H4 (cell line): ENCODE measurements around the gene AFF3. TPM values are rescaled to one million over a fixed set of nuclear protein-coding genes. Genes with fewer than 3 reads are reported as not detected.
"Not testable (repeated sequence)": the region's sequence is repeated elsewhere in the genome, so short reads cannot be mapped to it uniquely, and the experiment has no call there.

Experiments
- DNase-seq: peaks from one replicate; pipeline ENCODE4 v3.0.0-alpha.2; 2015; ENCODE audit warnings: low spot score
- total RNA-seq: library from RNA; depleted of rRNA; stranded (reverse); fragments of >200 nt; shearing (Covaris generic); gene quantifications from 2 replicates; pipeline ENCODE4 v1.2.3, GENCODE V29; 2014

The AFF3 gene
- total RNA-seq, 1 experiment from 2014 or later, result 0.37 TPM

DNA sequence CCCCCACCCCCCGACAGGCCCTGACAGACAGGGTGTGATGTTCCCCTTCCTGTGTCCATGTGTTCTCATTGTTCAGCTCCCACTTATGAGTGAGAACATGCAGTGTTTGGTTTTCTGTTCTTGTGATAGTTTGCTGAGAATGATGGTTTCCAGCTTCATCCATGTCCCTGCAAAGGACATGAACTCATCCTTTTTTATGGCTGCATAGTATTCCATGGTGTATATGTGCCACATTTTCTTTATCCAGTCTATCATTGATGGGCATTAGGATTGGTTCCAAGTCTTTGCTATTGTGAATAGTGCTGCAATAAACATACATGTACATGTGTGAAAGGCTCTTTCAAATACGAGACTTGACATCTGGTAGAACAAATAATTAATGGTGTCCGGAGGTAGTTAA, 208.9 kb downstream of the AFF3 start:
- not testable (repeated sequence) for DNase-seq

DNA sequence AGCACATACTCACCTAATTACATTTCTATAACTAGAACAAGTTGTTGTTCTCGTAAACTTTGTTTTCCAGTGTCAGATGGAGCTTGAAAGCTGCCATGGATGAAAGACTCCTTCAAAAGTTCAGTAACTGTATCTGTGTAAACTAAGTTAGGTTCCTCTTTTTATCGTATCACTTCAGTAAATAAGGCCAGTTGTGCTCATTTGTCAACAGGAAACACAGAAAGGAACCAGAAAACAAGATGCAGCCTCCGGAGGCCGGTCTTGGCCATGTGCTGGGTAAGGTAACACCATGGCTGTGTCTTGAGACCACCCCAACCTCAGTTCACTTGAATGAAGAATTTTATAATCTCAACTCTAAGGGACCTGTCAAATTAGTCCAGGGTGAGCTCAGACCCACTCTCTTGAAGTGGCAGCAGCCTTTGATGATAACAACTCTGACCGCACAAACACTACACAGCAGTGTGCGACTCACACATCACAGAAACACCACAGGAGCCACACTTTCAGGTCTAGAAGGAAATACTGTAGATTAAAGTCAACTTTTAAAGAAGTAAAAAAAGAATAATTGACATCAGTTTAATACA, 213.8 kb downstream of the AFF3 start:
- no peak for DNase-seq

DNA sequence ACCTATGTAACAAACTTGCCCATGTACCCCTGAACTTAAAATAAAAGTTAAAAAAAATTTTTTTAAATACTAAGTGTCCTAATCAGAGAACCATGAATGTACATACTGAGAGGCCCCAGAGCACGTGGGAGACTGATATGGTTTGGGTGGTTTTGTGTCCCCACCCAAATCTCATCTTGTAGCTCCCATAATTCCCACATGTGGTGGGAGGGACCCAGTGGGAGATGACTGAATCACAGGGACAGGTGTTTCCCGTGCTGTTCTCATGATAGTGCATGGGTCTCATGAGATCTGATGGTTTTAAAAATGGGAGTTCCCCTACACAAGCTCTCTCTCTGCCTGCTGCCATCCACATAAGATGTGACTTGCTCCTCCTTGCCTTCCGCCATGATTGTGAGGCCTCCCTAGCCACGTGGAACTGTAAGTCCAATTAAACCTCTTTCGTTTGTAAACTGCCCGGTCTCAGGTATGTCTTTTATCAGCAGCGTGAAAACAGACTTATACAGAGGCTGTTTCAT, 214.6 kb downstream of the AFF3 start:
- DNase-seq, result not testable (repeated sequence)

DNA sequence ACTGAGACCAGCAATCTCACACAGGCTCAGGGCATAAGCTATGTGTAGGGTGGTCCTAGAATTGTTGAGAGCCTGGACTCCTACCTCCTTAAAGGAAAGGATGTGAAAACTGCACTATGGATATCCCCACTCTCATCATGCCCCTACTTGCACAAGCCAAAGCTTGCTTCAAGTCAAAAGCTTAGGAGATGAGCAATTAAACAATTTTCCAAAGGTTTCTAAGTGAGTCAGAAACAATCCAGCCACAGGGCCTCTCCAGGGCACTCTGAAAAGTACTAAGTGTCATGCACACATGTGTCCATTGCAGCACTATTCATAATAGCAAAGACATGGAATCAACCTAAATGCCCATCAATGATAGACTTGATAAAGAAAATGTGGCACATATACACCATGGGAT, 215.4 kb downstream of the AFF3 start:
- DNase-seq, result no peak

DNA sequence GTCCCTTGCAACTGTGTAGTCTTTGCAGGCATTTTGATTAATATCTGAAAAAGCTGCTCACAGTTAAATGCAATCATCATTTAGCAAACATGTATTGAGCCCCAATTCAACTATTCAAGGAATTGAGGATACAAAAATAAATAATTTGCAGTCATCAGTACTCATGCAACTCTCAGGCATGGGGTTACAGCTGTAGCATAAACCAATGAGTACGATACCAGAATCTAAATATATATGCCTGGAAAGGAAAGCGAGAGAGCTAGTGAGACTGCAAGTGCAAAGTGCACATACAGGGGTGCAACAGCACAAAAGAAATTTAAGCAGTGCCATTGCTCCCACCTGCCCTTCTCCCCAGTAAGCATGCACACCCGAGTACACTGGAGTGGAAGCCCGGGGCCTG, 216.4 kb downstream of the AFF3 start:
- no peak for DNase-seq

DNA sequence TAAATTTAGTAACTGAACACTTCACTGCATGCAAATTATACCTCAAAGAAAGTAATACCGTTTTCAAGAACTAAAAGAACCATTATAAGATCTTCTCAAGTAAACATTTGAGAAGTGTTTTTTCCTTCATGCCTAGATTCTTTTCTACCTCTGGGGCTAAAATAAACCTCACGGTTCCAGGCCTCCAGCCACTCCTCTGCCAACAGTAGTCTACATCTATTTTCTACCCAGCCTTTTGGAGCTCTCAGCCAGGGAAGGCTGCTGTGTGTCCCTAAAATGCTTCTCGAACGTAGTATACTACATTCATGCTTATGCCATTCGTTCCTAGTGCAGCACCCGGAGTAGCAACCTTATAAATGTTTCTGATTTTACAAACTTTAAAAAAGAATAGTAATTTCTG, 219.7 kb downstream of the AFF3 start:
- no peak for DNase-seq

DNA sequence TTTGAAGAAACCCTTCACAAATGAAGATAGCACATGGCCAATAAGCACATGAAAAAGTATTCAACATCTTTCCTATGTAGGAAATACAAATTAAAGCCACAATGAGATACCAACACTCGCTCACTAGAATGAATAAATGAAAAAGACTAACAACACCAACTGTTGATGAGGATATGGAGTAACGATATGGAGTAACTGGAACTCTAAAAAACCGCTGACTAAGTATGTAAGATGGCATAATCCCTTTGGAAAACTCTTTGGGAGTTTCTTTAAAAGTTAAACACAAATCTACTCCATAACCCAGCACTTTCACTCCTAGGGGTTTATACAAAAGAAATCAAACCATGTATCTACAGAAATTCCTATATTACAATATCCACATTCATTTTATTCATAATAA, 220.5 kb downstream of the AFF3 start:
- DNase-seq, result no peak

DNA sequence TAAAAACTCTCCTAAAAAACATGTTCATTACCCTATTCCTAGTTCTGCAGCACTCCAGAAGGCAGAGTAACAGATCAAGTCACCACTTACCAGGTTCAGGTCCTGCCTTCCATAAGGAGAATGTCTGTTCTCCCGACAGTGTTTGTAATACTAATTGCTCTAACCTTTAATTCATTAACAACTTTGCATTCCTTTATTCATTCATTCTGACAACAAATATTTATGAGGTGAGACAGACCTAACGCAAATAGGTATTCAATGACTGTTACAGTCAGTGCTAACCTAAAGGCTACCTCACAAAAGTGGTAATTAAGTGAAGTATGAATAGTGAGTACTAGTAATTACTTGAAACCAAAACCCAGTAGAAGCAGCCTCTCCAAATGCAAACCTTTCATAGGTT, 224.0 kb downstream of the AFF3 start:
- DNase-seq, result no peak

DNA sequence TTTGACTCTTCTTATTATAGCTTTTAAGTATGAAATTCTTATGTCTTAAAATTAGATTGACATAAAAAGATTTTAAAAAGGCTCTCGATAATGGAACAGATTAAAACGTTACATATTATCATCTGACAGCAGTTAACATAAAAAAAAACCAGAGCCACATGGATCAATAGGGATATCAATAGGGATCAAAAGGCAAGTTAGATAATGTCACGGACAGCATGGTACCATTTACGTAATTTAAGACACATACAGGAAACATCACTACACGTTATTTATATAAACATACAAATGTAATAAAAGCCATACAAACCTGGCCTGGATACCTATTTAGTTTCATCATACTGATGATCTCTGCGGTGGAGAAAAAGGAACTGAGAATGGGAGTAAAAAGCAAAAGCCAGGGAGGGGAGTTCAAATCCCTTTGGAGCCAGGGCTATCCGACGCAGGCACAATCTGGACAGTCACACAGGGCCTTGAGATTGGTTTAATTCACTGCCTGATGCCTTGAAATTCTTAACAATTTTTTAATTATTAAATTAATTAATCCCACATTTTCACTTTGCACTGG, 227.2 kb downstream of the AFF3 start:
- no peak for DNase-seq

DNA sequence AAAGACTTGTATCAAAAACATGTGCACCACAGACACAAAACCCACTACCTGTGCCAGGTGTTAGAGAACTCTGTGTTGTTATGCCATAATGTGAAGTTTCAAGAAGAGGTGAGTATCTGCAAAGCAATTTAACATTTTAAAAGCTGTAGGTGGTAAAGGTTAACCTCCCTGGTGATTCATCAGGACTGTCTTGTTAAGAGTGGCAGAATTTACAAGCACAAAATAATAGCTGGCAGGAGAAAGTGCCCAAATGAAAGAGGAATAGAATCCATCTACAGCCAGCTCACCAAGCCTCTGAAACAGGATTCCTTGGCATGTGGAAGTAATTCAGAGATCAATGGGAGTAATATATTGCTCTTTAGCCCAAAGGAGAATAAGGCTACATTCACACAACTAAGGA, 230.7 kb downstream of the AFF3 start:
- no peak for DNase-seq

DNA sequence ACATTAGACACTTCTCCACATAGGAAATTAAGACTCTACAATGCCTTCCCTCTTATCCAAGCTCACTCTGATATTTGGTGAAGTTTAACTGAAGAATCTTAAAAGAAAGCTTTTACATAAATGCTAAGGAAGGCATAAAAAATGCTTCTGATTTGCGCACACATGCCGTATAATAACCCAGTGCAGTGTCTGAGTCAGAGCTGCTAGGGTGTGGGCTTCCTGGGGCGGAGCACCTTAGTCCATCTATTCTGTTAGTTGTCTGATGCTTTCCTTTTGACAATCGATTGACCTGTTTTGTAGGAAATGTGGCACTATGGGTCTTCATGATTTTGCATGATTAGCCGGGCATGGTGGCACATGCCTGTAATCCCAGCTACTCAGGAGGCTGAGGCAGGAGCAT, 231.5 kb downstream of the AFF3 start:
- no peak for DNase-seq

DNA sequence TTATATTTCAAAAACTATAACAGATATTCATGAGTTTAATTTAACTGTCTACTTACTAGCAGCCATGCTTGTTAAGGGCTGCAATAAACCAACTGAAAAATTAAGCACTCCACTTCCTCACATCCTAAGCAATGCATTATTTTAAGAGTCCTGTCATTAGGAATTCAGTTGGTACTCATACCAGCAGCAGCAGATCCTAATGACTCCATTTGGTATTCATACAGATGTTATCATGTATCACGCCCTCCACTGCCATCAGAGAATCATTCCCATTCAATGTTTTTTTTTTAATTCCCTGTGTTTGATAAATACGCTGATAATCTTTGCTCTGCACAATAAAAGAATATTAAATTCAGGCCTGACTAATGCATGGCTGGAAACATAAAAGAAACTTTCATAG, 236.8 kb downstream of the AFF3 start:
- no peak for DNase-seq

DNA sequence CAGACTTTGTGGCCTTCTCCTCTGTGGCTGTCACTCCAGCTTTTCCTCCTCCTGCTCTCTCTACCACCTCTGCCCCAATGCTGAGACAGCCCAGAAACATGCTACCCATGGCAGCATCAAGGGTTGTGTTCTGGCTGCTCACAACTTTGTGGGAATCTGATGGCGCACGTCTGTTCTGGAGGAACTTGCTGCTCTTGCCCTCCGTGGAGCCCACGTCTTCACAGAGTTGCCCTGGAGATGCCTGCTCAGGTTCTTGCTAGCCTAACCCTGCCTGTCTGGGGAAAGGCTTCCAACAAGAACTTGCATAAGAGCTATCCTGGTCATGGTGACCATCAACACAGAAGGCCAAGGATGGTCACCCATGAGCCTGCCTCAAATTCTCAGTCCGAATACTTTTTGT, 237.4 kb downstream of the AFF3 start:
- DNase-seq, result no peak

DNA sequence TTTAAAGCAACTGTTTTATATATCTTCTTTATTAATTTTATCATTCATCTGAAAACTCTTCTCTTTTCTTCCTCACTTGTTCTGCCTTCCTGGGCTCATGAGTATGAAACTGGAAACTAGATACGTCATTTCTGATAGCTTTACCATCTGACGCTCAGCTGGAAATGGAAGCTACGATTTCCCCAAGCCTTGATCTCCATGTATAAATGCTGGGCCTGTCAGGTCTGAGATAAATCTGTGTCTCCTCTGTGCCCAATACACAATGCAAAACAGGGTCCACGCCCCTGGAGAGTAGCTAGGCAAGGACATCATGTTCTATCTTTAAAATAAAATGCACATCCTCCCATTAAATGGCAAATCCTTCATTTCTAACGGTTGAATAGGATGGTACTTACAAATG, 238.4 kb downstream of the AFF3 start:
- no peak for DNase-seq

DNA sequence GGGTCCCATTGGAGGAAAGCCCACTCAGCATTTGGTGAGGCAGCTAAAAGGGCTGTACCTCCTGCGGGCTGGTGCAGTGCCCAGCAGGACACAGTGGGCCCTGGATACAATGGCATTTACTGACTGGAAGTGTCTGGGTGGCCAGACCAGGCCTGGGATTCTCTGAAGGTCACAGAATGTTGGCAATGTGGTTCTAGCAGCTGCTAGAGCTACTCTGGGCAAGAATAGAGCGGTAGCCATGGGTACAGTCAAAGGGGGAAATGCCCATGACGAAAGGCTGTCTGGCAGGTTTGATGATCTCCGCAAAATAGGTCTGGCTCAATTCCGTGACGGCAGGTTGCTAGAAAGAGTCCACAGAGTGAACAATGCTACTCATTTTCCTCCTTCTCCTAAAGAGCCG, 241.8 kb downstream of the AFF3 start:
- DNase-seq, result no peak

DNA sequence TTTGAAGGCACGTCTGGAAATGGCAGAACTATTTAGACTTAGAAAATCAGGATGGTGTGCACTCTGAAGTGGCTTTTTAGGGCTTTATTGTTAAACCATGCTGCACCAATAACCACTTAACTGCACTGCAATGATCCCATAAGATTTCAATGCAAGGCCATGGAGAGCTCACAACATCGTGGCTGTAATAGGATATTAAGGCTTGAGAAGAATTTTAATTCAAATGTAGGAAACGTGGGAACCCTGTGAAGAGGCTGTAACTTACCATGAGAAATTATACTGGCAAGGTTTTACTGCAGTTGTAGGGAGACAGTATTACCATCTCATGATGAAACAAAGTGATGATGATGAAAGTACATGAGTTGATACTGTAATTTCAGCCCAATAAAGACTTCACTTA, 242.5 kb downstream of the AFF3 start:
- no peak for DNase-seq

DNA sequence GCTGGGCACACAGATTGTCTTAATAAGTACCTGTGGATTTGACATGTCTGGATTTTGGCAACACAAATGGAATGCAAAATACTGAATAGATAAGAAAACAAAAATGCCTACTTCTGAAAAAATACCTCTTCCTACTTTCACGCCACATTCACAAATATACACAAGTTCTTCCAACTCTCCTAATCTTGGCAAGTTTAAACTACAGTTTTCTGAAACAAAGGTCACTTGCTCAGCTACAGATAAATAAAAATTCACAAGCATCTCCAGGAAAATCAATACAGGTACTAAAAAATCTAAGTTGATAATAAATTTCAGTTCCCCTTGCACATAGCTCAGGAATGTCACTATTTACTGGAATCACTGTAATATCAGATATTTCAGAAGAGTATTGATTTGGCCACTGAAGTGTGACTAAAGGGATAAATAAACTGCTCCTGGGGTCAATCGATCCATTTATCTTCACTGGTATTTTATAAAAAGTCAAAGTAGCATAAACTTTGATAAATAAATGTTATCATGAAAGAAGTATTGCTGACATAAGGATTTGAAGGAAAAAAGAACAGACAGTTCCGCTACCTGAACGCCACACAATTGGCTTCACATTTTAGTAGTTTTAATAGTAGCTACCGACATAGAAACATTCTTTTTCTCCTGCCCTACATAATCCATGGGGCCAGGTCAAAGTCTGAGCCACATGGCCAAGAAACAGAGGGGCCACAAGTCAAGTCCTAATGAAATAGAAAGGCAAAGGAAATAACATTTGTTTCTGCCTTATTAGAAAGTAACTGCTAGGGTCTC, 243.1 kb downstream of the AFF3 start:
- no peak for DNase-seq

DNA sequence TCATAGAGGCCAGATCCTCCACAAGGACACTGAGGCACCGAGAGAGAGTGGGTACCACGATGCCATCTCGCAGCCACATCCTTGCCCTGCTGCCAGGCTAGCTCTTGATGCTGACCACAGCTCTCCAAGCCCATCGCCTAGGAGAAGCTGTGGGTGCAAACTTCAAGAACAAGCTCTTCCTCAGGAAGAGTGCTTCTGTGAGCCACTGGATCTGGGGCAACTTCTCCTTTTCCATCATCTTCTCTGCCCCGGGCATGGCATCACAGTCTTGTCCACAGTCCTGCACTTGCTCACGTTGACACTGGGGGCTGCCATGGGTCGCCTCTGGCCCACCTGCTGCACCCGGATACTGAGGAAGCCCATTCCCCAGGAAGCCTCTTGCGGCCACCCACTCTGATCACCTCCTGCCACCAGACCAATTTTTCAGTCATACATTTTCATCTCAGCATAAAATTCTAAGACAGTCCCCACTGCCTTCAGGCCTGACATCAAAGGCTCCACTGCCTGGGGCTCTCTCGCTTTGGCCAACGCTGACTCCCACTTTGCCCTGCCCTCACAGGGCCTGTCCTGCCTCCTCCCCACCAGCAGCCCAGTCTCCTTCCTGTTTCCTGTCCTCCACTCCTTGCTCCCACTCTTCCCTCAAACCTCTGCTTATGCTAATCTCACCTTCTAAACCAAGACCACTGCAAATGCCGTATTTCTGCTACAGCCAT, 243.9 kb downstream of the AFF3 start:
- no peak for DNase-seq

DNA sequence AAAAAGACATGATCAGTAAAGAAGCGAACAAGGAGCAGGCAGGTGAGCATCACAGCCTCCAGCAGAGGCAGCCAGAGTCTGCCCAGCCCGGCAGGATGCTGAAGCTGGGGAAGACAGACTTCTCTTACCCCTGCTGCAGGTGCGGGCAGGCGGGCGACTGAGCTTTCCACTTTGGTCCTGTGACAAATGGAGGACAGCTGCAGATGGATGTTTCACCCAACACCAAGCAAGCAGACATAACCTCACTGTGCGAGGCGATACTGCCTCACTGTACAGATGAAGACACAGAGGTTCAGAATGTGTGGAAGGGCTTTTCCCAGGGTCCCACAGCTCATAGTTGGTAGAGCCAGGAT, 251.0 kb downstream of the AFF3 start:
- no peak for DNase-seq

DNA sequence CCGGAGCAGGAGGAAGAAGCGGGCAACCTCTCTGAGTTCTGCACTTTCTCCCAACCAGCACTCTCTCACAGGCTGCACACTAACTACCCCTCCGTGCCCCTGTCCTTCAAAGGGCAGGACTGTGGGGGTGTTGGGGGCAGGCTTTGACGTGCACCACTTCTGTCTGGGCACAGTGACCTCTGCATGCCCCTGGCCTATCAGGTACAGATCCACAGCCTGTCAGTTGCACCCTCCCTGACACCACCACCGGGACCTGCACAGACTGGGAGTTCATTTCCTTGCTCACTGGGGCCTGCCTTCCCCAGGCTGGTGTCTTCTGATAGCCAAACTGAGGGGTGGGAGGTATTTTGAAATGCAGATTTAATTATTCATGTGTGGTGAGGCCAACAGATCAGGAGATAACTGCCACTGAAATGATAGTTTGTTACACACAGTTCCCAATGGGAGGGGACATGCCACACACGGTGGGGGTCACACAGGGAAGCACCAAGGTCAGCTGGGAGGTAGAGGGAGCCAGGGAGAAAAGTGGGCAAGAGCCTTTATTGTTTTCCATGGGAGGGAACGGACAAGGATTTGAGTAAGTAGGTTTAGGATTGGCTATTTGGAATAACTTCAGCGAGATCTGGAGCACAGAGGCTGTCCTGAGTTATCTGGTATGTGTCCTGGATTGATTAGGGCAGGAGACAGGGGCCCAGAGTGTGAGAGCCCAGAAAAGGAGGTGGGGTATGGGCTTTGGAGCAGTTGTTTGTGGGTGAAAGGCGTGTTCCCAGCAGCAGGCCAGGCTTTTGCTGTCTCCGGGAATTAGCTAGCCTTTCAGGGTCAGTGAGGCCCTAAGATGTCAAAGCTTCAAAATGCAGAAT, 251.6 kb downstream of the AFF3 start:
- no peak for DNase-seq

DNA sequence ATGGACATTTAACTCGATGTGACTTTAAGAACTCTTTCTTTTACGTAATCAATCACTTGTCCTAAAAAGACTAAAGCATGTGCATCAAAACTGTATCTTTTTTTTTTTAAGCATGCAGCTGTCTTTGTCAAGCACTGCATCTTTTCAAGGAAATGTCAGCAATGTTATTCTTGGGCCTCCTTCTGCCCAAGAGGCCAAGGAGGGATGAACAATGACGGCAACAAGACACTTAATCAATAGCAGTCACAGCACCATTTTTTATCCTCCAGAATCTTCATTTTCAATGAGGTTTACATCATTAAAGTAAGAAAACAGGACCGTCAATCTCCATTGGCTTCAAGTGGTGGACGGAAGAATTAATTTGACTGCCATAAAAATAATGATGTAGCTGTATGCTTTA, 253.8 kb downstream of the AFF3 start:
- no peak for DNase-seq

DNA sequence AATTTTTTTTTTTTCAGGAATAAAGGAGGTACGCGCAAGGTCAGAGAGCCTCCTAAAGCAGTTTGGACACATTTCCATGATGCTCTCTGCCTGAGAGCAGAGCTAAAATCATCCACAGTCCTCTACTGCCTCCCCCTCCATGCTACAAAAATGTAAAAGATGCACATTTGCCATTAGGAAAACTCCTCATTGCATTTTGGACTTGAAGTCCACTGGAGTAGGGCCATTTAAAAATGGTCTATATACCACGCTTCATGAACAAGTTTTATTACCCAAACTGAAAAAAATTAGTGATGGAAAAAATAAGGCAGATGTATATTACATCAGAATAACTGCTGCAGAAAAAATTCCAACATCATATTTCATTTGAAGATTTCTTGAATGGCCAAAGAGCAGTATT, 256.0 kb downstream of the AFF3 start:
- no peak for DNase-seq
